Measurements from ENCODE around the gene INHBC. TPM values are rescaled to one million over a fixed set of nuclear protein-coding genes. Genes with fewer than 3 reads are reported as not detected.

Gene INHBC
- total RNA-seq, 1 experiment from 2014 or later: not detected

- Histone ChIP-seq H3K27ac (ENCODE audit: low read length) (peak within 1 kb of the TSS; percentile 89), H3K9me3 (ENCODE audit: control insufficient read depth, insufficient read depth, low read depth, low read length) (no peaks in the 10 kb centered on the region), H3K27me3 (ENCODE audit: control insufficient read depth, insufficient read depth, low read length) (no peaks in the 10 kb centered on the region), H3K36me3 (ENCODE audit: control insufficient read depth, insufficient read depth, low read length) (no peaks in the 10 kb centered on the region), H3K4me1 (ENCODE audit: control insufficient read depth, insufficient read depth, low read length) (peaks cover 15% of the 10 kb centered on the region), H3K4me3 (ENCODE audit: low read depth in 2 of 2, low read length in 2 of 2) (peak within 1 kb of the TSS; percentile 72 to 73)
- TF ChIP-seq CTCF (IDR thresholded peaks at IDR 0.05): no peak
- TF ChIP-seq TCF7L2 (IDR thresholded peaks at IDR 0.05; ENCODE audit: low read depth, low read length): no peak
- TF ChIP-seq SIN3A (IDR thresholded peaks at IDR 0.05; ENCODE audit: borderline replicate concordance, insufficient read depth, low read depth, low read length): no peak
- TF ChIP-seq REST (IDR thresholded peaks at IDR 0.05; ENCODE audit: insufficient read depth in 1 of 2, low read depth in 2 of 2, low read length in 1 of 2): no peak
- no peak for TF ChIP-seq POLR2AphosphoS5 (IDR thresholded peaks at IDR 0.05; ENCODE audit: low read depth, low read length)
- BruUV-seq (replicated peaks): no TSS peak
- DNase-seq (ENCODE audit: low read depth, low spot score): no peak
- CTCF ChIA-PET: interaction anchor here (0.6 to 1.1 kb wide), 3 partner anchors 30 to 178 kb away, joined by 3 to 8 read pairs (median 5); no protein-coding TSS in a partner anchor
- intact Hi-C loops (cut with micrococcal nuclease; ENCODE audit: unreplicated experiment): loop anchor here (5.0 kb wide), 1 partner anchor 162 kb away; no protein-coding TSS in a partner anchor
- ATAC-seq: no peak
- POLR2A ChIA-PET: no interaction called here
- in situ Hi-C loops (cut with HindIII; ENCODE audit: low pct_unique_long_range_greater_than_20kb, low sequenced_read_pairs): no loop called here
Measured at GRCh38 chr12:57459750-57460467, 25.3 kb downstream of the INHBC start, which contains the start of gene GLI1. GLI1 (plus strand) TSS chr12:57459785; CDS start chr12:57463692, 3,907 bp downstream.

GRCh38 chr12:57460468-57460784 is 25.8 kb downstream of the INHBC start:
- H3K4me1 ChIP-seq (ENCODE audit: control insufficient read depth, insufficient read depth, low read length): peaks cover 15% of the 10 kb centered on the region
- no peak for TF ChIP-seq TCF7L2 (IDR thresholded peaks at IDR 0.05; ENCODE audit: low read depth, low read length)
- TF ChIP-seq CTCF (IDR thresholded peaks at IDR 0.05): no peak
- TF ChIP-seq SIN3A (IDR thresholded peaks at IDR 0.05; ENCODE audit: borderline replicate concordance, insufficient read depth, low read depth, low read length): no peak
- no peak for TF ChIP-seq REST (IDR thresholded peaks at IDR 0.05; ENCODE audit: insufficient read depth in 1 of 2, low read depth in 2 of 2, low read length in 1 of 2)
- TF ChIP-seq POLR2AphosphoS5 (IDR thresholded peaks at IDR 0.05; ENCODE audit: low read depth, low read length): no peak
- no TSS peak for BruUV-seq (replicated peaks)
- no peak for DNase-seq (ENCODE audit: low read depth, low spot score)
- H3K27ac ChIP-seq (ENCODE audit: low read length): 0 out of 2 replicates have a peak overlapping the region, but pooled peaks have one; percentile 34
- intact Hi-C loops (cut with micrococcal nuclease; ENCODE audit: unreplicated experiment): no loop called here
- peak overlapping the region; percentile 63 to 72 for H3K4me3 ChIP-seq (ENCODE audit: low read depth in 2 of 2, low read length in 2 of 2)
- no peaks in the 10 kb centered on the region for H3K9me3 ChIP-seq (ENCODE audit: control insufficient read depth, insufficient read depth, low read depth, low read length)
- ChIA-PET CTCF (interaction anchor here (0.6 kb wide), 1 partner anchor 40 kb away, joined by 3 read pairs; no protein-coding TSS in a partner anchor), POLR2A (interaction anchor here (0.6 kb wide), 1 partner anchor 137 kb away, joined by 4 read pairs; no protein-coding TSS in a partner anchor)
- no peak for ATAC-seq
- H3K27me3 ChIP-seq (ENCODE audit: control insufficient read depth, insufficient read depth, low read length): no peaks in the 10 kb centered on the region
- in situ Hi-C loops (cut with HindIII; ENCODE audit: low pct_unique_long_range_greater_than_20kb, low sequenced_read_pairs): no loop called here
- H3K36me3 ChIP-seq (ENCODE audit: control insufficient read depth, insufficient read depth, low read length): no peaks in the 10 kb centered on the region
